Measurements from ENCODE around the gene ARHGEF12. TPM values are rescaled to one million over a fixed set of nuclear protein-coding genes. Genes with fewer than 3 reads are reported as not detected.

ARHGEF12 gene
- total and polyA plus RNA-seq, 4 experiments from 2014 or later: 0.80 to 5.0 (median 3.8) TPM

- ChIA-PET POLR2A (ENCODE audit: partially characterized antibody) (no interaction called here), CTCF (ENCODE audit: partially characterized antibody) (no interaction called here)
- Histone ChIP-seq H3K4me1 (ENCODE audit: insufficient read depth, low read length) (no peaks in the 10 kb centered on the region), H3K27me3 (ENCODE audit: insufficient read depth, low read length) (no peaks in the 10 kb centered on the region), H3K36me3 (ENCODE audit: insufficient read depth, low read length) (no peaks in the 10 kb centered on the region), H3K27ac (ENCODE audit: low read depth, low read length) (no peak overlapping the region), H3K9me3 (ENCODE audit: control insufficient read depth in 1 of 2, low read length in 2 of 2) (no peaks in the 10 kb centered on the region), H3K4me3 (ENCODE audit: low read length in 2 of 2) (no peak overlapping the region)
- peaks cover 13 to 17% of the 10 kb centered on the region in 2 donors for H3K36me3 Mint-ChIP-seq
- no peaks in the 10 kb centered on the region for H3K4me1 Mint-ChIP-seq
- intact Hi-C loops (cut with micrococcal nuclease): no loop called here
- no peak overlapping the region for H3K27ac Mint-ChIP-seq
- DNase-seq: no peak
- no peaks in the 10 kb centered on the region for H3K9me3 Mint-ChIP-seq
- H3K4me3 Mint-ChIP-seq: no peak overlapping the region
- no peaks in the 10 kb centered on the region for H3K27me3 Mint-ChIP-seq
These were observed 105.8 kb downstream of the ARHGEF12 start for GRCh38 chr11:120442031-120442430.

DNA sequence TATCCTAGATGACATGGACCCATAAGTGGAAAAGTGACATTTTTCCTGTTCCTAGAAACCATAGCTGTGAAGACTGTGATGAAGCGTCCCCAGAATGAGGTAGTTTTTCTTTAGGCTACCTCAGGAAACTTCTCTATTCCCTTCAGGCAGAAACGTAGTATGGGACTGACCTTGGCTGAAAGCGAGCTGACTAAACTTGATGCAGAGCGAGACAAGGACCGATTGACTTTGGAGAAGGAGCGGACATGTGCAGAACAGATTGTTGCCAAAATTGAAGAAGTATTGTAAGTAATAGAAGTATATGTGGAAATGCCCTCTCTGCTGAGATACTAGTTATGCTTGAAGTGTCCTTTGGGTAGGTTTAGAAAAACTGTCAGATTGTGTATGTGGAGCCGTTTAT, 110.6 kb downstream of the ARHGEF12 start:
- Mint-ChIP-seq H3K36me3 (peaks cover 32 to 47% of the 10 kb centered on the region in 2 donors), H3K27ac (no peak overlapping the region), H3K4me3 (no peak overlapping the region), H3K9me3 (no peaks in the 10 kb centered on the region), H3K27me3 (no peaks in the 10 kb centered on the region), H3K4me1 (no peaks in the 10 kb centered on the region)
- Histone ChIP-seq H3K4me3 (ENCODE audit: low read length in 2 of 2) (no peak overlapping the region), H3K27me3 (ENCODE audit: insufficient read depth, low read length) (no peaks in the 10 kb centered on the region), H3K9me3 (ENCODE audit: control insufficient read depth in 1 of 2, low read length in 2 of 2) (no peaks in the 10 kb centered on the region), H3K27ac (ENCODE audit: low read depth, low read length) (no peak overlapping the region), H3K4me1 (ENCODE audit: insufficient read depth, low read length) (no peaks in the 10 kb centered on the region), H3K36me3 (ENCODE audit: insufficient read depth, low read length) (no peaks in the 10 kb centered on the region)
- no peak for DNase-seq
- CTCF ChIA-PET (ENCODE audit: partially characterized antibody): interaction anchor here (1.3 kb wide), 1 partner anchor 12 kb away, joined by 5 read pairs; no protein-coding TSS in a partner anchor
- POLR2A ChIA-PET (ENCODE audit: partially characterized antibody): no interaction called here
- intact Hi-C loops (cut with micrococcal nuclease): no loop called here

GRCh38 chr11:120448240-120448639, 112.0 kb downstream of the ARHGEF12 start:
- no peak for DNase-seq
- no peak overlapping the region for H3K4me3 Mint-ChIP-seq
- H3K4me3 ChIP-seq (ENCODE audit: low read length in 2 of 2): no peak overlapping the region
- H3K36me3 Mint-ChIP-seq: peaks cover 37 to 51% of the 10 kb centered on the region in 2 donors
- H3K36me3 ChIP-seq (ENCODE audit: insufficient read depth, low read length): no peaks in the 10 kb centered on the region
- no peaks in the 10 kb centered on the region for H3K9me3 Mint-ChIP-seq
- intact Hi-C loops (cut with micrococcal nuclease): no loop called here
- H3K4me1 ChIP-seq (ENCODE audit: insufficient read depth, low read length): no peaks in the 10 kb centered on the region
- H3K27me3 Mint-ChIP-seq: no peaks in the 10 kb centered on the region
- no peaks in the 10 kb centered on the region for H3K27me3 ChIP-seq (ENCODE audit: insufficient read depth, low read length)
- POLR2A ChIA-PET (ENCODE audit: partially characterized antibody): no interaction called here
- H3K4me1 Mint-ChIP-seq: peaks cover 0 to 4% (median 0%) of the 10 kb centered on the region in 4 donors
- CTCF ChIA-PET (ENCODE audit: partially characterized antibody): no interaction called here
- H3K27ac ChIP-seq (ENCODE audit: low read depth, low read length): no peak overlapping the region
- no peaks in the 10 kb centered on the region for H3K9me3 ChIP-seq (ENCODE audit: control insufficient read depth in 1 of 2, low read length in 2 of 2)
- no peak overlapping the region for H3K27ac Mint-ChIP-seq

DNA sequence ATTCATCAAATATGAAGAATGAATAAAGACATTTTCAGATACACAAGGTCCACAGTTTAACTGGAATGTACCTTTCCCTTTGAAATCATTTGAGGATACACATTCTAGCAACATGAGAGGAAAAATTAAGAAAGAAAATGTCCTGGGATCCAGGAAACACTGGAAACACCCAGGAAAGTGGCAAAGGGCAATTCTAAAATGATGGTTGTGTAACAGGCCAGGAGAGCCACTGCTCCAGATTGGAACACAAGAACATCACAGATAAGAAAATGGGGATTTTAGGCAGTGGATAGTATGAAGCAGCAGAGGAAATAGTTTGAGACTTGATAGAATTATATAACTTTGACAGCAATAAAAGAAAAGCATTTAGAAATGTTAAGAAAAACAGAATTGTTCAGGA, 119.3 kb downstream of the ARHGEF12 start:
- peaks cover 0 to 1% (median 0%) of the 10 kb centered on the region in 8 donors for H3K9me3 Mint-ChIP-seq
- H3K36me3 Mint-ChIP-seq: peaks cover 27 to 33% of the 10 kb centered on the region in 2 donors
- H3K36me3 ChIP-seq (ENCODE audit: insufficient read depth, low read length): no peaks in the 10 kb centered on the region
- no peaks in the 10 kb centered on the region for H3K9me3 ChIP-seq (ENCODE audit: control insufficient read depth in 1 of 2, low read length in 2 of 2)
- CTCF ChIA-PET (ENCODE audit: partially characterized antibody): no interaction called here
- H3K4me3 Mint-ChIP-seq: no peak overlapping the region
- DNase-seq: no peak
- no peak overlapping the region for H3K27ac Mint-ChIP-seq
- POLR2A ChIA-PET (ENCODE audit: partially characterized antibody): no interaction called here
- H3K27me3 ChIP-seq (ENCODE audit: insufficient read depth, low read length): no peaks in the 10 kb centered on the region
- H3K4me1 ChIP-seq (ENCODE audit: insufficient read depth, low read length): no peaks in the 10 kb centered on the region
- no peak overlapping the region for H3K4me3 ChIP-seq (ENCODE audit: low read length in 2 of 2)
- no peak overlapping the region for H3K27ac ChIP-seq (ENCODE audit: low read depth, low read length)
- intact Hi-C loops (cut with micrococcal nuclease): no loop called here
- H3K4me1 Mint-ChIP-seq: peaks cover 0 to 4% (median 0%) of the 10 kb centered on the region in 4 donors
- no peaks in the 10 kb centered on the region for H3K27me3 Mint-ChIP-seq

- DNase-seq: no peak
- Mint-ChIP-seq H3K4me1 (no peaks in the 10 kb centered on the region), H3K9me3 (peaks cover 0 to 1% (median 0%) of the 10 kb centered on the region in 8 donors), H3K4me3 (no peak overlapping the region), H3K27ac (no peak overlapping the region), H3K27me3 (no peaks in the 10 kb centered on the region), H3K36me3 (peaks cover 25 to 34% of the 10 kb centered on the region in 2 donors)
- POLR2A ChIA-PET (ENCODE audit: partially characterized antibody): no interaction called here
- H3K9me3 ChIP-seq (ENCODE audit: control insufficient read depth in 1 of 2, low read length in 2 of 2): no peaks in the 10 kb centered on the region
- H3K36me3 ChIP-seq (ENCODE audit: insufficient read depth, low read length): no peaks in the 10 kb centered on the region
- H3K27ac ChIP-seq (ENCODE audit: low read depth, low read length): no peak overlapping the region
- no peaks in the 10 kb centered on the region for H3K4me1 ChIP-seq (ENCODE audit: insufficient read depth, low read length)
- CTCF ChIA-PET (ENCODE audit: partially characterized antibody): interaction anchor here (1.7 kb wide), 1 partner anchor 12 kb away, joined by 5 read pairs; no protein-coding TSS in a partner anchor
- intact Hi-C loops (cut with micrococcal nuclease): no loop called here
- no peak overlapping the region for H3K4me3 ChIP-seq (ENCODE audit: low read length in 2 of 2)
- no peaks in the 10 kb centered on the region for H3K27me3 ChIP-seq (ENCODE audit: insufficient read depth, low read length)
These were observed 121.8 kb downstream of the ARHGEF12 start for GRCh38 chr11:120457996-120458395.

GRCh38 chr11:120462825-120463224, 126.6 kb downstream of the ARHGEF12 start:
- POLR2A ChIA-PET (ENCODE audit: partially characterized antibody): interaction anchor here (0.7 kb wide), 1 partner anchor 30 kb away, joined by 3 read pairs; no protein-coding TSS in a partner anchor
- intact Hi-C loops (cut with micrococcal nuclease): no loop called here
- Histone ChIP-seq H3K4me1 (ENCODE audit: insufficient read depth, low read length) (no peaks in the 10 kb centered on the region), H3K9me3 (ENCODE audit: control insufficient read depth in 1 of 2, low read length in 2 of 2) (no peaks in the 10 kb centered on the region), H3K36me3 (ENCODE audit: insufficient read depth, low read length) (no peaks in the 10 kb centered on the region), H3K27ac (ENCODE audit: low read depth, low read length) (no peak overlapping the region), H3K4me3 (ENCODE audit: low read length in 2 of 2) (no peak overlapping the region), H3K27me3 (ENCODE audit: insufficient read depth, low read length) (no peaks in the 10 kb centered on the region)
- Mint-ChIP-seq H3K27ac (no peak overlapping the region), H3K4me1 (no peaks in the 10 kb centered on the region), H3K27me3 (no peaks in the 10 kb centered on the region), H3K36me3 (peaks cover 32 to 51% of the 10 kb centered on the region in 2 donors), H3K9me3 (no peaks in the 10 kb centered on the region), H3K4me3 (no peak overlapping the region)
- DNase-seq: no peak
- CTCF ChIA-PET (ENCODE audit: partially characterized antibody): interaction anchor here (2.0 kb wide), 1 partner anchor 128 kb away, joined by 5 read pairs; no protein-coding TSS in a partner anchor

- H3K4me1 Mint-ChIP-seq: no peaks in the 10 kb centered on the region
- Histone ChIP-seq H3K4me1 (ENCODE audit: insufficient read depth, low read length) (no peaks in the 10 kb centered on the region), H3K9me3 (ENCODE audit: control insufficient read depth in 1 of 2, low read length in 2 of 2) (no peaks in the 10 kb centered on the region), H3K27me3 (ENCODE audit: insufficient read depth, low read length) (no peaks in the 10 kb centered on the region), H3K4me3 (ENCODE audit: low read length in 2 of 2) (no peak overlapping the region), H3K36me3 (ENCODE audit: insufficient read depth, low read length) (no peaks in the 10 kb centered on the region), H3K27ac (ENCODE audit: low read depth, low read length) (no peak overlapping the region)
- ChIA-PET POLR2A (ENCODE audit: partially characterized antibody) (no interaction called here), CTCF (ENCODE audit: partially characterized antibody) (no interaction called here)
- intact Hi-C loops (cut with micrococcal nuclease): no loop called here
- no peak overlapping the region for H3K27ac Mint-ChIP-seq
- no peaks in the 10 kb centered on the region for H3K9me3 Mint-ChIP-seq
- H3K4me3 Mint-ChIP-seq: no peak overlapping the region
- no peaks in the 10 kb centered on the region for H3K27me3 Mint-ChIP-seq
- peaks cover 19 to 42% of the 10 kb centered on the region in 2 donors for H3K36me3 Mint-ChIP-seq
- DNase-seq: no peak
These were observed 129.8 kb downstream of the ARHGEF12 start for GRCh38 chr11:120465921-120466534.

Data from CD4-positive, alpha-beta memory T cell (primary cell).